OCI-LY3 (cell line): Measurements from ENCODE around the gene EIF3K.

Experiments
- H2AFZ ChIP-seq: fragments of 200-600, 300-600 bp; shearing (Covaris generic); 2 replicates; pipeline ENCODE4 v1.6.0; 2014; ENCODE audit warnings: antibody characterized with exemption, low read depth, low read length
- H3K27ac ChIP-seq: fragments of 200-600, 300-600 bp; sonication (generic); 2 replicates; pipeline ENCODE4 v1.5.1; 2014; ENCODE audit warnings: mild to moderate bottlenecking, low read length, moderate library complexity, mixed read lengths
- H3K27me3 ChIP-seq: fragments of 200-600, 300-600 bp; sonication (generic); 2 replicates; pipeline ENCODE4 v1.6.1; 2014; ENCODE audit warnings: low read depth, low read length, mixed read lengths
- H3K36me3 ChIP-seq: fragments of 200-600, 300-600 bp; sonication (generic); replicated peaks from 2 replicates; pipeline ENCODE3; 2014; ENCODE audit warnings: low read depth, low read length, mixed read lengths
- H3K4me1 ChIP-seq: fragments of 300-600, 200-600 bp; sonication (generic); 2 replicates; pipeline ENCODE4 v1.6.1; 2014; ENCODE audit warnings: low read length, mixed read lengths
- H3K4me2 ChIP-seq: fragments of 200-600, 300-600 bp; sonication (generic); 2 replicates; pipeline ENCODE4 v1.6.1; 2014; ENCODE audit warnings: low read length, mixed read lengths
- H3K4me3 ChIP-seq: fragments of 300-600, 200-600 bp; sonication (generic); 2 replicates; pipeline ENCODE4 v1.5.1; 2014; ENCODE audit warnings: antibody characterized with exemption, mild to moderate bottlenecking, low read length, moderate library complexity
- H3K79me2 ChIP-seq: fragments of 300-600, 200-600 bp; shearing (Covaris generic); 2 replicates; pipeline ENCODE4 v1.6.1; 2014; ENCODE audit warnings: mild to moderate bottlenecking, low read length, mixed read lengths
- H3K9ac ChIP-seq: fragments of 300-600, 200-600 bp; shearing (Covaris generic); 2 replicates; pipeline ENCODE4 v1.6.0; 2014; ENCODE audit warnings: mild to moderate bottlenecking, low read length, moderate library complexity
- H3K9me3 ChIP-seq: fragments of 200-600, 300-600 bp; shearing (Covaris generic); 2 replicates; pipeline ENCODE4 v1.6.1; 2014; ENCODE audit warnings: low read length, mixed read lengths; ENCODE audit not compliant: insufficient read depth
- H4K20me1 ChIP-seq: fragments of 200-600, 300-600 bp; sonication (generic); 2 replicates; pipeline ENCODE4 v1.6.1; 2016; ENCODE audit warnings: low read length, mixed read lengths; ENCODE audit not compliant: insufficient read depth
- EZH2phosphoT487 ChIP-seq: fragments of 200-600 bp; shearing (Covaris generic); IDR thresholded peaks from 2 replicates; pipeline ENCODE4 v1.6.1; 2018; ENCODE audit warnings: antibody characterized with exemption, mixed run types, low read depth
- TF ChIP-seq, protein P1 (sequence below): fragments of 200-600, 300-600 bp; sonication (generic); IDR thresholded peaks from 2 replicates; pipeline ENCODE4 v1.5.1; 2014; ENCODE audit warnings: antibody characterized with exemption, low read length, low read depth

EIF3K gene

GRCh38 chr19:38615007-38615581 is 3.9 kb upstream of the EIF3K start:
- no peak overlapping the region for H3K27ac ChIP-seq
- H3K36me3 ChIP-seq, result peaks cover 44% of the 10 kb centered on the region
- no peak overlapping the region for H3K4me2 ChIP-seq
- H2AFZ ChIP-seq, result no peak overlapping the region
- H3K4me1 ChIP-seq, result peaks cover 20% of the 10 kb centered on the region
- H4K20me1 ChIP-seq, result peaks cover 4% of the 10 kb centered on the region; the same call in 1 of the 2 replicates
- H3K9me3 ChIP-seq, result no peaks in the 10 kb centered on the region
- H3K27me3 ChIP-seq, result no peaks in the 10 kb centered on the region
- peaks cover 49% of the 10 kb centered on the region for H3K79me2 ChIP-seq
- no peak overlapping the region for H3K9ac ChIP-seq
- no peak for TF ChIP-seq EZH2phosphoT487
- TF ChIP-seq, protein P1, sequence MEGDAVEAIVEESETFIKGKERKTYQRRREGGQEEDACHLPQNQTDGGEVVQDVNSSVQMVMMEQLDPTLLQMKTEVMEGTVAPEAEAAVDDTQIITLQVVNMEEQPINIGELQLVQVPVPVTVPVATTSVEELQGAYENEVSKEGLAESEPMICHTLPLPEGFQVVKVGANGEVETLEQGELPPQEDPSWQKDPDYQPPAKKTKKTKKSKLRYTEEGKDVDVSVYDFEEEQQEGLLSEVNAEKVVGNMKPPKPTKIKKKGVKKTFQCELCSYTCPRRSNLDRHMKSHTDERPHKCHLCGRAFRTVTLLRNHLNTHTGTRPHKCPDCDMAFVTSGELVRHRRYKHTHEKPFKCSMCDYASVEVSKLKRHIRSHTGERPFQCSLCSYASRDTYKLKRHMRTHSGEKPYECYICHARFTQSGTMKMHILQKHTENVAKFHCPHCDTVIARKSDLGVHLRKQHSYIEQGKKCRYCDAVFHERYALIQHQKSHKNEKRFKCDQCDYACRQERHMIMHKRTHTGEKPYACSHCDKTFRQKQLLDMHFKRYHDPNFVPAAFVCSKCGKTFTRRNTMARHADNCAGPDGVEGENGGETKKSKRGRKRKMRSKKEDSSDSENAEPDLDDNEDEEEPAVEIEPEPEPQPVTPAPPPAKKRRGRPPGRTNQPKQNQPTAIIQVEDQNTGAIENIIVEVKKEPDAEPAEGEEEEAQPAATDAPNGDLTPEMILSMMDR, result no peak
- no peak overlapping the region for H3K4me3 ChIP-seq

DNA sequence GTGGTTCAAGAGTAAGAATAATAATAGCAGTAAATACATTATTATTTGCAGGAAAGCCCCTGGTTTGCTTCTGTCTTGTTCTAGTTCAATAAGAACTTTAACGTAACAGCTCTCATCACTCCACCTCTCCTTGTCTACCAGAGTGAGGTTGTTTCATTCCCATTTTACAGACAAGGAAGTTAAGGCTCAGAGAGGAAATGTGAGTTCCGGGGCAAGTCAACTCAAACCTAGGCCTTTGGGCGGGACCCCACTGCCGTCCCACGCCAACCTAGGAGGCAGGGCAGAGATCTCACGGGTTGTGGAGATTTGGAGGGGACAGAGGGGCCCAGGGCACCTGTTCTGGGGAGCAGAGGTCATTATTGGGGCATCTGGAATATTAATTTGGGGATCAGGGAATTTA is 2.7 kb upstream of the EIF3K start:
- Histone ChIP-seq H3K4me3 (peak overlapping the region; percentile 85), H3K9me3 (no peaks in the 10 kb centered on the region), H3K4me1 (peaks cover 23% of the 10 kb centered on the region), H2AFZ (no peak overlapping the region), H3K9ac (peak overlapping the region; percentile 97), H4K20me1 (peaks cover 4% of the 10 kb centered on the region; the same call in 1 of the 2 replicates), H3K27me3 (no peaks in the 10 kb centered on the region), H3K27ac (peak overlapping the region; percentile 93), H3K4me2 (peak overlapping the region; percentile 99), H3K36me3 (peaks cover 40% of the 10 kb centered on the region), H3K79me2 (peaks cover 58% of the 10 kb centered on the region)
- TF ChIP-seq, protein P1, result no peak
- no peak for TF ChIP-seq EZH2phosphoT487

DNA sequence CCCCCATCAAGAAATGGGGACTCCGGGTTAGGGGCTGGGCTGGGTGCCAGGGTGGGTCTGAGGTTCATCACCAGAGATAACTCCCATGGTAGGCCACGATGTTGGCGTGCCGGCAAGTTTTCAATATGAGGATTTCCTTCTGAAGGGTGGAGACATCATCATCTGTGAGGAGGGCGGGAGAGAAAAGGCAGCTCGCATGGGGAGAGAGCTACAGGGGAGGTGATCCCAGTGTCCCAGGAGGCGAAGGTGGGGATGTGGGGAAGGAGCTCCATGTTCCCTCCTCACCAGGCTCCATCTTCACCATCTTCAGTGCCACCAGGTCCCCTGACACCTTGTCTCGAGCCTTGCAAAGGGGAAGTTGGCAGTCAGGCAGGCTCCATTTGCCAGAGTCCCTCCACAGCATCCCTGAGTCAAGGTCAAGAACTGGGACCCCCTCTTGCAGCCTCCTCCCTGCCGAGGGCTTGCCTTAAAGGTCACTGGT is 1.7 kb upstream of the EIF3K start:
- Histone ChIP-seq H3K27ac (peak overlapping the region; percentile 93), H3K9me3 (no peaks in the 10 kb centered on the region), H3K27me3 (no peaks in the 10 kb centered on the region), H3K4me3 (peak overlapping the region; percentile 85), H3K36me3 (peaks cover 41% of the 10 kb centered on the region), H4K20me1 (peaks cover 4% of the 10 kb centered on the region; the same call in 1 of the 2 replicates), H2AFZ (no peak overlapping the region; the same call in 1 of the 2 replicates), H3K4me2 (peak overlapping the region; percentile 99), H3K4me1 (peaks cover 23% of the 10 kb centered on the region), H3K79me2 (peaks cover 61% of the 10 kb centered on the region), H3K9ac (peak overlapping the region; percentile 97)
- TF ChIP-seq, protein P1, result no peak
- TF ChIP-seq EZH2phosphoT487, result no peak

DNA sequence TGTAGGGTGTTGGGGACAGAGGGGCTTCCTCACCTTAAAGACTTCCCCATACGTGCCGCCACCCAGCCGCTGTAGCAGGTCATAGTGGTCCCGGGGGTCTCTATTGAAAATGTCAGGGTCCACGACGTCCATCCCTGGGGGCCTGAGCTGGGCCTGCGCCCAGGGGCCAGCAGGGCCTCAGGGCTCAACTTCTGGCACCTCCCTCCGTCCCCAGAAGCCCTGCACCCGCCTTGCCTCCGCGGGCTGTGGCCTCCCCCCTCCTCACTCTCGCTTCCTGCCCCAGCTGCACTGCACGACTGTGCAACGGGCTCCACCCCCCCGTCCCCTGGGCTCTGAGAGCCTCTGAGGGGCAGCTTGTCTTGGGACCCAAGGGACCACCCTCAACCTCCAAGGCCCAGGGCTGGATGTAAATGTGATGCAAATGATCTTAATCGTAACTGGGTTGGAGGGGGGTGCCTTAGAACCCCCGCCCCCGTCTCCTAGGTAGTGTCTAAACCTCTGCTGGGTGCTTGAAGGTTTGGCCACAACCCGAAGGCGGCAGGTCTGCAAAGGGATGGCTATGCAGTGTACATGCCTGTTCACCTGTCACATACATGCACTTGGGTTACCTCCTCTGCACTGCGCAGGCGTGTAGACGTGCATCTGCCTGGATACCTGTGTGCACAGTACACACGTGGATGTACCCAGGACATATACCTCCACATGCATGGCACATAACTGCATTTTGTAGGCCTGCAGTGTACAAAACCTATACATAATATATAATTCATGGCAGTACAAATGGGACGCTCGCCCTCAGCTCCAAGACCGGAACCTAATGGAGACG is 1.0 kb upstream of the EIF3K start, which contains the start of gene MAP4K1:
TSS of gene MAP4K1 (minus strand) at position 190 of the 826 bp plus-strand sequence. CDS start at position 132, 58 bp downstream.
- H3K79me2 ChIP-seq, result peaks cover 58% of the 10 kb centered on the region
- H3K36me3 ChIP-seq, result peaks cover 36% of the 10 kb centered on the region
- peaks cover 23% of the 10 kb centered on the region for H3K4me1 ChIP-seq
- H3K9me3 ChIP-seq, result no peaks in the 10 kb centered on the region
- H3K27ac ChIP-seq, result peak within 1 kb of the TSS; percentile 93
- no peaks in the 10 kb centered on the region for H3K27me3 ChIP-seq
- peak within 1 kb of the TSS; percentile 99 for H3K4me2 ChIP-seq
- H3K9ac ChIP-seq, result peak within 1 kb of the TSS; percentile 97
- TF ChIP-seq EZH2phosphoT487, result no peak
- TF ChIP-seq, protein P1, result no peak
- peak within 1 kb of the TSS; percentile 11; the same call in 1 of the 2 replicates for H2AFZ ChIP-seq
- peaks cover 4% of the 10 kb centered on the region; the same call in 1 of the 2 replicates for H4K20me1 ChIP-seq
- H3K4me3 ChIP-seq, result peak within 1 kb of the TSS; percentile 85
